Measurements from ENCODE around the gene RNFT2. TPM values are rescaled to one million over a fixed set of nuclear protein-coding genes. Genes with fewer than 3 reads are reported as not detected.
A peak's percentile ranks its signal among the peaks of the same experiment; 100 is the strongest.

Gene RNFT2
- polyA plus RNA-seq, 3 donors, result 4.2 to 6.3 (median 5.5) TPM

- DNase-seq, result no peak
Measured at GRCh38 chr12:116708826-116709756, 29.0 kb upstream of the RNFT2 start.

GRCh38 chr12:116709768-116710167 is 28.3 kb upstream of the RNFT2 start:
- no peak for DNase-seq

GRCh38 chr12:116710370-116711150 is 27.6 kb upstream of the RNFT2 start:
- DNase-seq, result no peak

GRCh38 chr12:116712458-116713303 is 25.4 kb upstream of the RNFT2 start:
- DNase-seq, result no peak

GRCh38 chr12:116713527-116713926 is 24.6 kb upstream of the RNFT2 start:
- DNase-seq, result no peak

GRCh38 chr12:116714175-116714574 is 23.9 kb upstream of the RNFT2 start:
- no peak for DNase-seq

GRCh38 chr12:116717466-116718437 is 20.4 kb upstream of the RNFT2 start:
- DNase-seq, result no peak

GRCh38 chr12:116718655-116719454 is 19.3 kb upstream of the RNFT2 start:
- no peak for DNase-seq

GRCh38 chr12:116719731-116720528 is 18.2 kb upstream of the RNFT2 start:
- peak; percentile 77 for DNase-seq

- DNase-seq, result no peak
Measured at GRCh38 chr12:116722245-116722644, 15.9 kb upstream of the RNFT2 start.

- DNase-seq, result peak; percentile 64
Measured at GRCh38 chr12:116726694-116727093, 11.4 kb upstream of the RNFT2 start.

GRCh38 chr12:116727261-116727660 is 10.9 kb upstream of the RNFT2 start:
- no peak for DNase-seq

GRCh38 chr12:116727891-116728290 is 10.2 kb upstream of the RNFT2 start:
- DNase-seq, result no peak

GRCh38 chr12:116731801-116732200 is 6.3 kb upstream of the RNFT2 start:
- no peak for DNase-seq

GRCh38 chr12:116734156-116734768 is 3.9 kb upstream of the RNFT2 start:
- no peak for DNase-seq

GRCh38 chr12:116735084-116735483 is 3.0 kb upstream of the RNFT2 start:
- DNase-seq, result no peak

- DNase-seq, result no peak
Measured at GRCh38 chr12:116735951-116736599, 2.0 kb upstream of the RNFT2 start.
